Transverse colon (tissue), 4 donors: ENCODE data around the gene PTPRN2. TPM values are rescaled to one million over a fixed set of nuclear protein-coding genes. Genes with fewer than 3 reads are reported as not detected.

Experiments
- DNase-seq: peaks from one replicate; pipeline ENCODE4 v3.0.0-alpha.2; 2019
- H3K27ac ChIP-seq, 4 donors: fragments of 200-600 bp; sonication (generic); 2 replicates each; pipeline ENCODE4 v1.5.1; 2016 to 2018; ENCODE audit warnings: inconsistent platforms in 4 of 4
- H3K27me3 ChIP-seq: fragments of 200-600 bp; sonication (generic); 2 replicates; pipeline ENCODE4 v1.5.1; 2017; ENCODE audit warnings: inconsistent platforms
- H3K36me3 ChIP-seq, 4 donors: fragments of 200-600 bp; sonication (generic); 2 replicates each; pipeline ENCODE4 v1.5.1; 2017 to 2019; ENCODE audit warnings: inconsistent platforms in 4 of 4
- H3K4me1 ChIP-seq, 4 donors: fragments of 200-600 bp; sonication (generic); 2 replicates each; pipeline ENCODE4 v1.5.1; 2017 to 2020; ENCODE audit warnings: inconsistent platforms in 4 of 4
- H3K4me3 ChIP-seq, 4 donors: fragments of 200-600 bp; sonication (generic); 1 replicate in 1 of 4; 2 replicates in 3 of 4; pipeline versions ENCODE4 v1.5.1 to v1.6.1; 2017 to 2019; ENCODE audit warnings: inconsistent platforms in 4 of 4
- H3K9me3 ChIP-seq, 2 donors: fragments of 200-600 bp; sonication (generic); 2 replicates each; pipeline ENCODE4 v1.5.1; 2017 to 2019; ENCODE audit warnings: inconsistent platforms in 2 of 2
- CTCF ChIP-seq, 5 experiments: fragments of 200-600 bp in 3 of 5; fragments of 450-650 bp in 2 of 5; sonication (generic) in 3 of 5; IDR thresholded peaks; 1 replicate in 2 of 5; 2 replicates in 3 of 5; pipeline ENCODE4 v1.5.1; 2016 to 2017; ENCODE audit warnings: antibody characterized with exemption in 5 of 5, inconsistent platforms in 3 of 5, mild to moderate bottlenecking in 2 of 5, moderate library complexity in 1 of 5
- EP300 ChIP-seq: sonication (generic); formaldehyde crosslinking; IDR thresholded peaks from one replicate; pipeline ENCODE4 v1.6.1; 2017; ENCODE audit warnings: antibody characterized with exemption, low read depth
- POLR2A ChIP-seq: fragments of 450-650 bp; IDR thresholded peaks from one replicate; pipeline ENCODE4 v1.6.1; 2016; ENCODE audit warnings: antibody characterized with exemption, mild to moderate bottlenecking, moderate library complexity
- POLR2AphosphoS5 ChIP-seq, 3 donors: sonication (generic); formaldehyde crosslinking; IDR thresholded peaks; one replicate each; pipeline ENCODE4 v1.6.1; 2016; ENCODE audit warnings: antibody characterized with exemption in 3 of 3
- WGBS, 2 donors: methylation state at CpG; one replicate each; pipeline ENCODE4 v1.1.5; 2018; ENCODE audit warnings: low coverage in 1 of 2; 5-methylcytosine and 5-hydroxymethylcytosine counted together
- in situ Hi-C, 4 donors: fragments of 200-750 bp; cut with MboI; loops; one replicate each; pipeline versions ENCODE4 v1.15.0 to v1.15.1; 2017; ENCODE audit warnings: low sequenced_read_pairs in 3 of 4, low pct_ligation_motif_present in 1 of 4, low pct_unique_long_range_greater_than_20kb in 1 of 4
- intact Hi-C: fragments of 100-400 bp; cut with DNase I; formaldehyde crosslinking; loops from one replicate; pipeline ENCODE4 v1.15.1; 2023; ENCODE audit warnings: low total_unique reads
- total RNA-seq, 4 donors: library from RNA; depleted of rRNA; stranded (reverse); fragments of >200 nt; gene quantifications; one replicate each; pipeline ENCODE4 v1.1.0, GENCODE V29; 2016

PTPRN2 gene
- total RNA-seq, 4 donors from 2014 or later: 15.4 to 31.1 (median 21.8) TPM

- intact Hi-C loops: no loop called here
- in situ Hi-C loops: no loop called here
Observed at GRCh38 chr7:158176561-158177173, 411.0 kb downstream of the PTPRN2 start.

GRCh38 chr7:158175779-158176178 is 411.8 kb downstream of the PTPRN2 start:
- WGBS, 2 donors: 92 to 100% methylated on average over 1 to 15 of the region's 15 CpGs
- no peaks in the 10 kb centered on the region for H3K4me1 ChIP-seq
- H3K4me3 ChIP-seq: no peak overlapping the region
- no peaks in the 10 kb centered on the region for H3K27me3 ChIP-seq
- intact Hi-C loops: no loop called here
- no peak for DNase-seq
- H3K9me3 ChIP-seq: no peaks in the 10 kb centered on the region
- TF ChIP-seq POLR2AphosphoS5 (IDR thresholded peaks at IDR 0.05): no peak
- TF ChIP-seq CTCF (IDR thresholded peaks at IDR 0.05): no peak
- no peak for TF ChIP-seq EP300
- in situ Hi-C loops: no loop called here
- H3K27ac ChIP-seq: no peak overlapping the region
- H3K36me3 ChIP-seq: no peaks in the 10 kb centered on the region

More at GRCh38 chr7:158176561-158177173, 411.0 kb downstream of the PTPRN2 start:
- no peaks in the 10 kb centered on the region for H3K36me3 ChIP-seq
- no peaks in the 10 kb centered on the region for H3K9me3 ChIP-seq
- TF ChIP-seq EP300 (no peak), POLR2A (no peak), POLR2AphosphoS5 (IDR thresholded peaks at IDR 0.05) (no peak), CTCF (IDR thresholded peaks at IDR 0.05) (no peak)
- no peak overlapping the region for H3K27ac ChIP-seq
- 63 to 89% methylated on average over 1 to 7 of the region's 7 CpGs for WGBS, 2 donors
- no peaks in the 10 kb centered on the region for H3K27me3 ChIP-seq
- no peak overlapping the region for H3K4me3 ChIP-seq
- DNase-seq: no peak
- H3K4me1 ChIP-seq: no peaks in the 10 kb centered on the region

- 94% methylated on average over 12 of the region's 12 CpGs; no CpG with 5 or more reads in 1 of the 2 donors for WGBS, 2 donors
- no peak overlapping the region for H3K27ac ChIP-seq
- no peaks in the 10 kb centered on the region for H3K4me1 ChIP-seq
- intact Hi-C loops (no loop called here), in situ Hi-C loops (no loop called here)
- TF ChIP-seq EP300 (no peak), CTCF (IDR thresholded peaks at IDR 0.05) (no peak)
- no peak for DNase-seq
- no peaks in the 10 kb centered on the region for H3K36me3 ChIP-seq
- no peaks in the 10 kb centered on the region for H3K9me3 ChIP-seq
- no peaks in the 10 kb centered on the region for H3K27me3 ChIP-seq
- H3K4me3 ChIP-seq: no peak overlapping the region
Observed at GRCh38 chr7:158174947-158175346, 412.7 kb downstream of the PTPRN2 start.

GRCh38 chr7:158167373-158167772 is 420.2 kb downstream of the PTPRN2 start:
- intact Hi-C loops: no loop called here
- Histone ChIP-seq H3K27ac (no peak overlapping the region), H3K9me3 (no peaks in the 10 kb centered on the region), H3K4me3 (no peak overlapping the region), H3K4me1 (no peaks in the 10 kb centered on the region), H3K27me3 (no peaks in the 10 kb centered on the region), H3K36me3 (no peaks in the 10 kb centered on the region)
- no peak for DNase-seq
- 73 to 80% methylated on average over 4 of the region's 4 CpGs for WGBS, 2 donors
- in situ Hi-C loops: no loop called here
- no peak for TF ChIP-seq CTCF (IDR thresholded peaks at IDR 0.05)
- TF ChIP-seq EP300: no peak
- no peak for TF ChIP-seq POLR2A
- no peak for TF ChIP-seq POLR2AphosphoS5 (IDR thresholded peaks at IDR 0.05)
